ENCODE data around the gene MIS12.
A peak's percentile ranks its signal among the peaks of the same experiment; 100 is the strongest.

MIS12 gene

DNA sequence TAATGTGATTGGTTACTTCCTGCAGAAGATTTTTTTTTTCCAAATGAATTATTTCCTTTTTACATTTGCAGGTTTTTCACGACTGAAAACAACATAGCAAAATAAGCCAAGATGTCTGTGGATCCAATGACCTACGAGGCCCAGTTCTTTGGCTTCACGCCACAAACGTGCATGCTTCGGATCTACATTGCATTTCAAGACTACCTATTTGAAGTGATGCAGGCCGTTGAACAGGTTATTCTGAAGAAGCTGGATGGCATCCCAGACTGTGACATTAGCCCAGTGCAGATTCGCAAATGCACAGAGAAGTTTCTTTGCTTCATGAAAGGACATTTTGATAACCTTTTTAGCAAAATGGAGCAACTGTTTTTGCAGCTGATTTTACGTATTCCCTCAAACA, 2.4 kb downstream of the MIS12 start:
- no peaks in the 10 kb centered on the region for H3K27me3 Mint-ChIP-seq (ENCODE audit: low read depth)
- peak overlapping the region; percentile 26 to 78 (median 55) for H3K4me3 Mint-ChIP-seq
- peaks cover 49% of the 10 kb centered on the region for H3K36me3 Mint-ChIP-seq (ENCODE audit: low read depth)
- no peak overlapping the region for H3K27ac Mint-ChIP-seq
- TF ChIP-seq, protein P1, sequence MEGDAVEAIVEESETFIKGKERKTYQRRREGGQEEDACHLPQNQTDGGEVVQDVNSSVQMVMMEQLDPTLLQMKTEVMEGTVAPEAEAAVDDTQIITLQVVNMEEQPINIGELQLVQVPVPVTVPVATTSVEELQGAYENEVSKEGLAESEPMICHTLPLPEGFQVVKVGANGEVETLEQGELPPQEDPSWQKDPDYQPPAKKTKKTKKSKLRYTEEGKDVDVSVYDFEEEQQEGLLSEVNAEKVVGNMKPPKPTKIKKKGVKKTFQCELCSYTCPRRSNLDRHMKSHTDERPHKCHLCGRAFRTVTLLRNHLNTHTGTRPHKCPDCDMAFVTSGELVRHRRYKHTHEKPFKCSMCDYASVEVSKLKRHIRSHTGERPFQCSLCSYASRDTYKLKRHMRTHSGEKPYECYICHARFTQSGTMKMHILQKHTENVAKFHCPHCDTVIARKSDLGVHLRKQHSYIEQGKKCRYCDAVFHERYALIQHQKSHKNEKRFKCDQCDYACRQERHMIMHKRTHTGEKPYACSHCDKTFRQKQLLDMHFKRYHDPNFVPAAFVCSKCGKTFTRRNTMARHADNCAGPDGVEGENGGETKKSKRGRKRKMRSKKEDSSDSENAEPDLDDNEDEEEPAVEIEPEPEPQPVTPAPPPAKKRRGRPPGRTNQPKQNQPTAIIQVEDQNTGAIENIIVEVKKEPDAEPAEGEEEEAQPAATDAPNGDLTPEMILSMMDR (IDR thresholded peaks at IDR 0.05; ENCODE audit: unreplicated experiment in 3 of 3): no peak
- peaks cover 5% of the 10 kb centered on the region for H3K9me3 Mint-ChIP-seq
- H3K4me1 Mint-ChIP-seq: peaks cover 15% of the 10 kb centered on the region

DNA sequence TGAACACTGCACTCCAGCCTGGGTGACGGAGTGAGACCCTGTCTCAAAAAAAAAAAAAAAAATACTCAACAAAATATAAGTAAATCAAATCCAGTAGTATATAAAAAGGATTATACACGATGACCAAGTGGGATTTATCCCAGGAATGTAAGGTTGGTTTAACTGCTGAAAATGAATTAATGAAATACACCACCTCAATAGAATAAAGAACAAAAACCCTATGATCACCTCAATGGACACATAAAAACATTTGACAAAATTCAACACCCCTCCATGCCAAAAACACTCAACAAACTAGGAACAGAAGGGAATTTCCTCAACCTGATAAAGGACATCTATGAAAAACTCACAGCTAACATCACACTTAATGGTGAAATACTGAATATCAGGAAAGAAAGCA, 6.6 kb downstream of the MIS12 start:
- H3K27ac Mint-ChIP-seq: no peak overlapping the region
- no peak overlapping the region for H3K4me3 Mint-ChIP-seq
- H3K9me3 Mint-ChIP-seq: peaks cover 5% of the 10 kb centered on the region
- TF ChIP-seq, protein P1 (IDR thresholded peaks at IDR 0.05; ENCODE audit: unreplicated experiment in 3 of 3): no peak
- no peaks in the 10 kb centered on the region for H3K4me1 Mint-ChIP-seq
- H3K27me3 Mint-ChIP-seq (ENCODE audit: low read depth): peaks cover 14% of the 10 kb centered on the region
- peaks cover 46% of the 10 kb centered on the region for H3K36me3 Mint-ChIP-seq (ENCODE audit: low read depth)

DNA sequence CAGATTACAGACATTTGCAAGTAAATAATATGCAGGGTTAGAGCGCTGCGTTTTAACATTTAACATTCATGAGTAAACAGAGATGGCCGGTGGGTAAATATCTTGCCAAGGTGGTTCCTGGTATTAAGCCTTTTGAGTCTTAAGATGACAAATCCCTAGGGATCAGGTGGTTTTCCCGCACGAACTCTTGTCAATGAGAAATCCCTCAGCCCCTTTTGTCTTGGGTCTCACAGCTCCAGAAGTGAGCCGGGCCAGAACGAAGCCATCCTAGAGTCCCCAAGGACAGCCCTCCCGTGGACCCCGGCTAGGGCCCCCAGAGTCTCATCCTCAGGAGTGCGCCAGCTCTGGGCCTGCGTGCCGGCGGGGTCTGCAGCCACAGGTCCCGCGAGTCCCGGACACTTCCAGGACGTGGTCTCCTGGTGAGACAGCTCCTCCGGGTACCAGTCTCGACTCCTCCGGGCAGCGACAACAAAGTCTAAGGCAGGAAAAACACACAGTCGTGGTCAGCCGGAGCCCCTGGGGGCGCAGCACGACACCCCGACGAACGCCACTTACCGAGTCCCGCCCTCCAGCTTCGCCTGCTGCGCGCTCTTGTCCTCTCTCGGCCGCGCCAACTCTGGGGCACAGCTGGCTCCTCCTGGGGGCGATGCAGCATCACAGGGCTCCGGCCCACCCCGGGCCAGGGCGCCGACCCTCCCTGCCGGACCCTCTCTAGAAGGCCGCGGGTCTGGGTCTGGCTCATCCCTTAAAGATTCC, 13.3 kb downstream of the MIS12 start:
- H3K36me3 Mint-ChIP-seq (ENCODE audit: low read depth): peaks cover 20% of the 10 kb centered on the region
- H3K27ac Mint-ChIP-seq: peak overlapping the region; percentile 60 to 95 (median 88)
- H3K27me3 Mint-ChIP-seq (ENCODE audit: low read depth): peaks cover 32% of the 10 kb centered on the region
- peaks cover 15% of the 10 kb centered on the region for H3K4me1 Mint-ChIP-seq
- TF ChIP-seq, protein P1 (IDR thresholded peaks at IDR 0.05; ENCODE audit: unreplicated experiment in 3 of 3): no peak
- H3K4me3 Mint-ChIP-seq: peak overlapping the region; percentile 100
- no peaks in the 10 kb centered on the region for H3K9me3 Mint-ChIP-seq

DNA sequence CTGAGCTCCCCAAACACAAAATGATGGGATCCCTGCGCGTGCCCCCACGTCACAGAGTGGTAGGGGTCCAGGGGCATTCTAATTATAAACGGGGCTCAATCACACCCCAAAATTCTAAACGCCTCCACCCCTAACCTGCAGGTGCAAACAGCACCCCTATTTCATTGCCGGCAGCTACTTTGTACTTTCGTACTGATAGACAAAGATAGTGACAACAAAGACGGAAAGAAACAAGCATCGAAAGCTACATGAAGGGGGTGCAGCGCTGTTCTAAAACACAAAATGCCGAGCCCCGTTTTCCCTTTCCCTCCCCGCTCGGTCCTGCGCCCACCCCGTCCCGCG, 13.9 kb downstream of the MIS12 start:
- Mint-ChIP-seq H3K27me3 (ENCODE audit: low read depth) (peaks cover 29% of the 10 kb centered on the region), H3K36me3 (ENCODE audit: low read depth) (peaks cover 20% of the 10 kb centered on the region), H3K9me3 (no peaks in the 10 kb centered on the region), H3K4me1 (peaks cover 15% of the 10 kb centered on the region), H3K4me3 (peak overlapping the region; percentile 100), H3K27ac (peak overlapping the region; percentile 60 to 95 (median 88))
- TF ChIP-seq, protein P1 (IDR thresholded peaks at IDR 0.05; ENCODE audit: unreplicated experiment in 3 of 3): no peak

DNA sequence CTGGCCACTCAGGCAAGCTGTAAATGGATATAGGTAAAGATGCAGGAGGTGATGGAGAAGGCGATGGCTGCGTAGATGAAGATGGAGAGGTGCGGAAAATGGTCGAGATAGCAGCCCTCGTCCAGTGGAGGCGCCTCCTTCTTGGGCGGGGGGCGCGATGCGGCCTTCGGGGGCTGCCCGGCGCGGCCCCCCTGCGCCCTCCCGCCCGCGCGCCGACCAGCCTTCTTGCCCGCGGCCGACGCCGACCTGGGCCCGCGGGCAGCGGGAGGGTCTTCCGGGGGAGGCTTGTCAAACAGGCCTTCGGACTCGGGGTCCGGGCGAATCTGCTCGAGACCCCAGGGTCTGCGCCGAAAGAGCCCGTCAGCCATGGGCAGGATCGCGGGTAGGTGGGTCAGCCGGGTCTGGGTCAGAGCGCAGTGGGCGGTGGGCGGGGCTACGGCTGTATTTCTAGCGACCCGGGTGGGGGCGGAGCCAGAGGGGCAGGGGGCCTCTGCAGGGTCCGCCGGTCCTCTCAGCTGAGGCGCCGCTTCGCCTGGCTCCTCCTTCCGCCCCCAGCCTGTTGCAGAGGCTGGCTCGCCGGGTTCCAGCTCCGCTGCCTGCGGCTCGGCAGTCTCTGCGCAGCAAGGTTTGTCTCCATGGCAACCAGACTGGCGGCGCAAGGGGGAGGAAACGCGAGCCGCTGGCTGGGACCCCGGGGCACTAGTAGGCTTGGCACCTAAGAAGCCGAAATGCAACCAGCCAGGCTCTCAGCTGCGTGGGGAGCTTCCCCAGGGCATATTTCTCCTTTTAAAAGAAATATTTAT, 14.4 kb downstream of the MIS12 start:
- peak overlapping the region; percentile 100 for H3K4me3 Mint-ChIP-seq
- peaks cover 26% of the 10 kb centered on the region for H3K27me3 Mint-ChIP-seq (ENCODE audit: low read depth)
- peaks cover 20% of the 10 kb centered on the region for H3K36me3 Mint-ChIP-seq (ENCODE audit: low read depth)
- TF ChIP-seq, protein P1 (IDR thresholded peaks at IDR 0.05; ENCODE audit: unreplicated experiment in 3 of 3): no peak
- peaks cover 15% of the 10 kb centered on the region for H3K4me1 Mint-ChIP-seq
- peak overlapping the region; percentile 60 to 95 (median 88) for H3K27ac Mint-ChIP-seq
- H3K9me3 Mint-ChIP-seq: no peaks in the 10 kb centered on the region
